ENCODE measurements around the gene UGCG.
"Not testable (repeated sequence)": the region's sequence is repeated elsewhere in the genome, so short reads cannot be mapped to it uniquely, and the experiment has no call there.

The UGCG gene

GRCh38 chr9:111875691-111876090, 20.9 kb upstream of the UGCG start:
- H3K4me1 ChIP-seq (ENCODE audit: control insufficient read depth, low read depth, low read length); H3K27me3 ChIP-seq (ENCODE audit: insufficient read depth, low read length, poor library complexity); H3K4me2 ChIP-seq (ENCODE audit: low read length); H3K9ac ChIP-seq (ENCODE audit: low read length); H3K27ac ChIP-seq (ENCODE audit: low read depth, low read length); H2BK15ac ChIP-seq (replicated peaks; ENCODE audit: low read depth); DNase-seq; H3K18ac ChIP-seq (ENCODE audit: low read length); H2BK5ac ChIP-seq (ENCODE audit: low read length); H3K23ac ChIP-seq (ENCODE audit: low read length); H3K79me2 ChIP-seq (ENCODE audit: control insufficient read depth, insufficient read depth, low read length); H4K5ac ChIP-seq (ENCODE audit: low read length); H2BK120ac ChIP-seq (ENCODE audit: low read depth, low read length); H3K79me1 ChIP-seq (ENCODE audit: low read length); H3K4me3 ChIP-seq (ENCODE audit: low read length); H2AK5ac ChIP-seq (ENCODE audit: low read length); H3K36me3 ChIP-seq (ENCODE audit: control insufficient read depth, insufficient read depth, low read length); H3K56ac ChIP-seq (ENCODE audit: low read length); H3K4ac ChIP-seq (ENCODE audit: low read depth, low read length); H4K8ac ChIP-seq (ENCODE audit: low read depth, low read length): not testable (repeated sequence)
- no CpG with 5 or more reads among the region's 3 CpGs for WGBS (ENCODE audit: extremely low coverage, insufficient coverage, low lambda C conversion rate)

DNA sequence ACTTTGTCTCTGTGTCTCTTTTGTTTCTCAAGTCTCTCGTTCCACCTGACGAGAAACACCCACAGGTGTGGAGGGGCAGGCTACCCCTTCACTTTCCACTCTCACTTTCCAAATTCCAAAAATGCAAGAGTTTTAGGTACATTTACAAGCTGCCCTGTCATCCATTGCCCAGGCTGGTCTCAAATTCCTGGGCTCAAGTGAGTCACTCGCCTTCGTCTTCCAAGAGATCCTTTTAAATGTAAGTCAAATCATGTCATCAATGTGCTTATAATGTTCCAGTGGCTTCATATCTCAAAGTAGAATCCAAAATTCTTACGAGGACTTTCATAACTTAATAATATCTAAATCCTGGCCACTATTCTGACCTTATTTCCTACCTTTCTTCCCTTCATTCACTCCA, 20.4 kb upstream of the UGCG start:
- Histone ChIP-seq H3K4me1 (ENCODE audit: control insufficient read depth, low read depth, low read length) (peaks cover 2% of the 10 kb centered on the region), H3K9ac (ENCODE audit: low read length) (no peak overlapping the region), H2AK5ac (ENCODE audit: low read length) (no peak overlapping the region), H3K18ac (ENCODE audit: low read length) (no peak overlapping the region), H3K79me1 (ENCODE audit: low read length) (no peaks in the 10 kb centered on the region), H3K23ac (ENCODE audit: low read length) (no peak overlapping the region), H3K56ac (ENCODE audit: low read length) (no peak overlapping the region), H2BK15ac (replicated peaks; ENCODE audit: low read depth) (no peak overlapping the region), H3K79me2 (ENCODE audit: control insufficient read depth, insufficient read depth, low read length) (no peaks in the 10 kb centered on the region), H4K5ac (ENCODE audit: low read length) (no peak overlapping the region), H3K36me3 (ENCODE audit: control insufficient read depth, insufficient read depth, low read length) (no peaks in the 10 kb centered on the region), H3K4me2 (ENCODE audit: low read length) (no peak overlapping the region), H3K4ac (ENCODE audit: low read depth, low read length) (no peak overlapping the region), H3K27ac (ENCODE audit: low read depth, low read length) (no peak overlapping the region), H2BK5ac (ENCODE audit: low read length) (no peak overlapping the region), H2BK120ac (ENCODE audit: low read depth, low read length) (no peak overlapping the region), H4K8ac (ENCODE audit: low read depth, low read length) (no peak overlapping the region), H3K4me3 (ENCODE audit: low read length) (no peak overlapping the region), H3K27me3 (ENCODE audit: insufficient read depth, low read length, poor library complexity) (no peaks in the 10 kb centered on the region)
- DNase-seq = peak; percentile 36
- WGBS (ENCODE audit: extremely low coverage, insufficient coverage, low lambda C conversion rate) = no CpG with 5 or more reads among the region's 5 CpGs

DNA sequence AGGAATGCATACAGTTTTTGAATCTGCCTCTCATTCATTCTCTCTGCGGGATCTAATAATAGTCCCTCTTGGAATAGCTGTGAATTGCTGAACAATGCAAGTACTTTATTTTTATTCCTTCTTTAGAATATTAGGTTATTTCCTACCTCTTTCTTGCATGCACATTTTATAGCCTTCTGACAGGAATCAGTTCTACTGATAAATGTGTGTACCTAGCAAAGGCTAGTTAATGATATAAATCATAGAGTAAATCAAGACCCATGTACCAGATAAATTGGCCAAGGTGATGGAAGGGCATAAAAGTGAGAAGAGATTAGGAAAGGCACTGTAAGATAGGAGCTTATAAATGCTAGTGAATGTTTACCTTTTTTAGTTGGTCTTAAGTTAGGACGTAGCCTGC, 19.2 kb upstream of the UGCG start:
- Histone ChIP-seq H4K8ac (ENCODE audit: low read depth, low read length) (no peak overlapping the region), H3K27ac (ENCODE audit: low read depth, low read length) (no peak overlapping the region), H3K18ac (ENCODE audit: low read length) (no peak overlapping the region), H3K27me3 (ENCODE audit: insufficient read depth, low read length, poor library complexity) (no peaks in the 10 kb centered on the region), H2BK5ac (ENCODE audit: low read length) (no peak overlapping the region), H3K4me1 (ENCODE audit: control insufficient read depth, low read depth, low read length) (peaks cover 2% of the 10 kb centered on the region), H2BK120ac (ENCODE audit: low read depth, low read length) (no peak overlapping the region), H3K9ac (ENCODE audit: low read length) (no peak overlapping the region), H2AK5ac (ENCODE audit: low read length) (no peak overlapping the region), H4K5ac (ENCODE audit: low read length) (no peak overlapping the region), H3K36me3 (ENCODE audit: control insufficient read depth, insufficient read depth, low read length) (no peaks in the 10 kb centered on the region), H3K4me3 (ENCODE audit: low read length) (no peak overlapping the region), H3K4ac (ENCODE audit: low read depth, low read length) (no peak overlapping the region), H3K79me2 (ENCODE audit: control insufficient read depth, insufficient read depth, low read length) (no peaks in the 10 kb centered on the region), H2BK15ac (replicated peaks; ENCODE audit: low read depth) (no peak overlapping the region), H3K79me1 (ENCODE audit: low read length) (no peaks in the 10 kb centered on the region), H3K23ac (ENCODE audit: low read length) (no peak overlapping the region), H3K56ac (ENCODE audit: low read length) (no peak overlapping the region), H3K4me2 (ENCODE audit: low read length) (no peak overlapping the region)
- WGBS (ENCODE audit: extremely low coverage, insufficient coverage, low lambda C conversion rate) = no CpG with 5 or more reads among the region's 2 CpGs
- DNase-seq = no peak

GRCh38 chr9:111878946-111879345, 17.7 kb upstream of the UGCG start:
- Histone ChIP-seq H3K23ac (ENCODE audit: low read length) (no peak overlapping the region), H3K79me1 (ENCODE audit: low read length) (no peaks in the 10 kb centered on the region), H3K18ac (ENCODE audit: low read length) (no peak overlapping the region), H4K5ac (ENCODE audit: low read length) (no peak overlapping the region), H4K8ac (ENCODE audit: low read depth, low read length) (no peak overlapping the region), H2BK5ac (ENCODE audit: low read length) (no peak overlapping the region), H2BK15ac (replicated peaks; ENCODE audit: low read depth) (no peak overlapping the region), H3K4ac (ENCODE audit: low read depth, low read length) (no peak overlapping the region), H3K9ac (ENCODE audit: low read length) (no peak overlapping the region), H3K4me2 (ENCODE audit: low read length) (no peak overlapping the region), H3K4me3 (ENCODE audit: low read length) (no peak overlapping the region), H2AK5ac (ENCODE audit: low read length) (no peak overlapping the region), H3K56ac (ENCODE audit: low read length) (no peak overlapping the region), H2BK120ac (ENCODE audit: low read depth, low read length) (no peak overlapping the region), H3K27me3 (ENCODE audit: insufficient read depth, low read length, poor library complexity) (no peaks in the 10 kb centered on the region), H3K79me2 (ENCODE audit: control insufficient read depth, insufficient read depth, low read length) (no peaks in the 10 kb centered on the region), H3K36me3 (ENCODE audit: control insufficient read depth, insufficient read depth, low read length) (no peaks in the 10 kb centered on the region), H3K27ac (ENCODE audit: low read depth, low read length) (no peak overlapping the region), H3K4me1 (ENCODE audit: control insufficient read depth, low read depth, low read length) (no peaks in the 10 kb centered on the region)
- DNase-seq = no peak
- no CpG with 5 or more reads among the region's 3 CpGs for WGBS (ENCODE audit: extremely low coverage, insufficient coverage, low lambda C conversion rate)

- H4K8ac ChIP-seq (ENCODE audit: low read depth, low read length) = no peak overlapping the region
- no peaks in the 10 kb centered on the region for H3K79me2 ChIP-seq (ENCODE audit: control insufficient read depth, insufficient read depth, low read length)
- H2AK5ac ChIP-seq (ENCODE audit: low read length) = no peak overlapping the region
- no peaks in the 10 kb centered on the region for H3K4me1 ChIP-seq (ENCODE audit: control insufficient read depth, low read depth, low read length)
- H3K18ac ChIP-seq (ENCODE audit: low read length) = no peak overlapping the region
- H2BK15ac ChIP-seq (replicated peaks; ENCODE audit: low read depth) = no peak overlapping the region
- no peak overlapping the region for H2BK5ac ChIP-seq (ENCODE audit: low read length)
- no peak overlapping the region for H3K4me2 ChIP-seq (ENCODE audit: low read length)
- H3K4ac ChIP-seq (ENCODE audit: low read depth, low read length) = no peak overlapping the region
- H3K79me1 ChIP-seq (ENCODE audit: low read length) = no peaks in the 10 kb centered on the region
- no peak overlapping the region for H3K27ac ChIP-seq (ENCODE audit: low read depth, low read length)
- no peak for DNase-seq
- H3K36me3 ChIP-seq (ENCODE audit: control insufficient read depth, insufficient read depth, low read length) = no peaks in the 10 kb centered on the region
- no peaks in the 10 kb centered on the region for H3K27me3 ChIP-seq (ENCODE audit: insufficient read depth, low read length, poor library complexity)
- no peak overlapping the region for H3K4me3 ChIP-seq (ENCODE audit: low read length)
- no CpG with 5 or more reads among the region's 19 CpGs for WGBS (ENCODE audit: extremely low coverage, insufficient coverage, low lambda C conversion rate)
- no peak overlapping the region for H3K23ac ChIP-seq (ENCODE audit: low read length)
- H4K5ac ChIP-seq (ENCODE audit: low read length) = no peak overlapping the region
- no peak overlapping the region for H2BK120ac ChIP-seq (ENCODE audit: low read depth, low read length)
- H3K56ac ChIP-seq (ENCODE audit: low read length) = no peak overlapping the region
- no peak overlapping the region for H3K9ac ChIP-seq (ENCODE audit: low read length)
Observed at GRCh38 chr9:111886983-111887718, 9.5 kb upstream of the UGCG start.

DNA sequence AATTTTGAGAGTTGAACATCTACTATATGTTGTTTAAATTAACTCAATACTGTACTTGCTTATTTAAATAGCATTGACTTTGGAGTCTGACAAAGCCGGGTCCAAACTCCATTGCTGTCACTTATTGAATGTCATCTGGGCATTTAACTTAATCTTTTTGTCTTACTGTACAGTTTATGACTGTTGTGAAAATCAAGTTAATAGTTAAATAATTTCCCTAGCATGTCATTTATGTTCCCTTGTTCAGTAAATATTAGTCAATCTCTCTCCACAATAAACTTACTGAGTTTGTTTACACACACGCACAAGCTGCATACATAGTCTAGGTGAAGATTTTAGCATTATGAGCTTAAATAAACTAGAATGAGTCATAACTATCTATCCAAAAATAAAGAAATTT, 6.3 kb upstream of the UGCG start:
- no peak overlapping the region for H3K27ac ChIP-seq (ENCODE audit: low read depth, low read length)

More for the DNA sequence above, 6.3 kb upstream of the UGCG start:
- Histone ChIP-seq H3K9ac (ENCODE audit: low read length) (no peak overlapping the region), H3K23ac (ENCODE audit: low read length) (no peak overlapping the region), H2BK120ac (ENCODE audit: low read depth, low read length) (no peak overlapping the region), H3K4me2 (ENCODE audit: low read length) (no peak overlapping the region), H4K5ac (ENCODE audit: low read length) (no peak overlapping the region), H3K36me3 (ENCODE audit: control insufficient read depth, insufficient read depth, low read length) (no peaks in the 10 kb centered on the region), H3K79me1 (ENCODE audit: low read length) (no peaks in the 10 kb centered on the region), H4K8ac (ENCODE audit: low read depth, low read length) (no peak overlapping the region), H3K27me3 (ENCODE audit: insufficient read depth, low read length, poor library complexity) (no peaks in the 10 kb centered on the region), H3K4me1 (ENCODE audit: control insufficient read depth, low read depth, low read length) (no peaks in the 10 kb centered on the region), H3K79me2 (ENCODE audit: control insufficient read depth, insufficient read depth, low read length) (no peaks in the 10 kb centered on the region), H3K4me3 (ENCODE audit: low read length) (no peak overlapping the region), H3K4ac (ENCODE audit: low read depth, low read length) (no peak overlapping the region), H3K56ac (ENCODE audit: low read length) (no peak overlapping the region), H3K18ac (ENCODE audit: low read length) (no peak overlapping the region), H2BK5ac (ENCODE audit: low read length) (no peak overlapping the region), H2AK5ac (ENCODE audit: low read length) (no peak overlapping the region), H2BK15ac (replicated peaks; ENCODE audit: low read depth) (no peak overlapping the region)
- no peak for DNase-seq
- no CpG with 5 or more reads among the region's 2 CpGs for WGBS (ENCODE audit: extremely low coverage, insufficient coverage, low lambda C conversion rate)

Data from mesendoderm (in vitro differentiated cells).